Dermis blood vessel endothelial cell (primary cell): ENCODE data around the gene HP. TPM values are rescaled to one million over a fixed set of nuclear protein-coding genes. Genes with fewer than 3 reads are reported as not detected.
"Not testable (repeated sequence)": the region's sequence is repeated elsewhere in the genome, so short reads cannot be mapped to it uniquely, and the experiment has no call there.

Experiments used
- DNase-seq: peaks from one replicate; pipeline ENCODE4 v3.0.0; 2010
- total RNA-seq: library from RNA; depleted of rRNA; stranded (reverse); fragments of >200 nt; gene quantifications from 2 replicates; pipeline ENCODE4 v1.2.3, GENCODE V29; 2014

Gene HP
- 0.05 TPM in 1 of 2 replicates, not detected in the other for total RNA-seq

DNA sequence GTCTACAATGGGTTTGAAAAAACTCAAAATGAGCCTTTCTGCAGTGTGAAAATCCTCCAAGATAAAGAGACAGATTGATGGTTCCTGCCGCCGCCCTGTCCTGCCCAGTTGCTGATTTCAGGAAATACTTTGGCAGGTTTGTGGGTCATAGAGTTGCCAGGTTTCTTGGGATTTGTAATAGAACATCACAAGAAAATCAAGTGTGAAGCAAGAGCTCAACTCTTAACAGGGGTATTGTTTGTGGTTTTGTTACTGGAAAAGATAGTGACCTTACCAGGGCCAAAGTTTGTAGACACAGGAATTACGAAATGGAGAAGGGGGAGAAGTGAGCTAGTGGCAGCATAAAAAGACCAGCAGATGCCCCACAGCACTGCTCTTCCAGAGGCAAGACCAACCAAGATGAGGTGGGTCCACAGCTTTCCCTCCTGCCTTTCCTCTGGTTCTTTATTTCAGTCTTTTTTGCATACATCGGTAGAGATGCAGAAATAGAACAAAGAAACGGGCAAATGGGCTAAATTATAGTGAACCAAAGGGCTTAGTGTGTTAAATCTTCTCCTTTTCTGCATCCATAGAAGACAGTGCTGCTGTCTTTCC, at the start of gene HP:
HP (plus strand) TSS at position 252 of the 594 bp plus-strand sequence; CDS start at position 400, 148 bp downstream.
- not testable (repeated sequence) for DNase-seq

DNA sequence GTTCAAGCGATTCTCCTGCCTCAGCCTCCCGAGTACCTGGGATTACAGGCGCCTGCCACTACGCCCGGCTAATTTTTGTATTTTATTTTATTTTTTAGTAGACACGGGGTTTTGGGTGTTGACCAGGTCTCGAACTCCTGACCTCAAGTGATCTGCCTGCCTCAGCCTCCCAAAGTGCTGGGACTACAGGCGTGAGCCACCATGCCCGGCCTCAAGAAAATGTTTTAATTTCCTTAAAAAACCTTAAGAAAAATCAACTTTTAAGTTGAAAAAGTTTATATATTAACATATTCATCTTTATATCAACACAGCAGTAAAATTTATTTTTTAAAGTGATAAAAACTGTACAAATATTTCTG, 46.3 kb upstream of the HP start:
- not testable (repeated sequence) for DNase-seq

- peak; percentile 99 for DNase-seq
Measured at GRCh38 chr16:72008424-72009216, 45.7 kb upstream of the HP start, which contains the start of gene DHODH. DHODH (plus strand) TSS chr16:72008744; CDS start chr16:72008765, 21 bp downstream.

GRCh38 chr16:72009779-72010178, 44.5 kb upstream of the HP start:
- DNase-seq = no peak

GRCh38 chr16:72012607-72013006, 41.7 kb upstream of the HP start:
- DNase-seq = no peak

- no peak for DNase-seq
Measured at GRCh38 chr16:72013389-72013788, 40.9 kb upstream of the HP start.

DNA sequence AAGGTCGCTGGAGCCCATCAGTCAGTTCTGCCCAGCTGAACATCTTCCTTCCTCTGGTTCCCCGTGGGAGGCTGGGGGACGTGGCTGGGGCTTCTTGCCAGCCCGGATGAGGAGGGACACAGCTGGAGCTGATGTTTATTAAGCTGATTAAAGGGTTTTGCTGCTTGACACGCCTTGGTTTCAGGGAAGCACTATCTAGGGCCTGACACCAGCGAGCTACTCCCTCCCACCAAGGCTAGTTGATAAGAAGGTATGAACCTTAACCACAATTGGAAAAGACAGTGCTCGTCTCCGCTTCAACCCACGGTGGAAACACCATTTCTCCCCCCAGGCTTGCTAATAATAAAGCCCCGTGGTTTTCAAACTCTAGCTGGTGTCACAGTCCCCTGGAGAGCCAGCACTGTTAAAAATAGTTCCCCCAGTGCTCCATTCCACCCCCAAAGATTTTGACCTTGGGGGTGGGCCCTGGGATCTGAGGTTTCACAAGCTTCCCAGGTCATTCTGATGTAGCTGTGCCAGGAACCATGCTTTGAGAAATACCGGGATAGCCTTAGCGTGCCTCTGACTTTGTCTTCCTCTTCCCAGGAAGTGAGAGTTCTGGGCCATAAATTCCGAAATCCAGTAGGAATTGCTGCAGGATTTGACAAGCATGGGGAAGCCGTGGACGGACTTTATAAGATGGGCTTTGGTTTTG, 40.3 kb upstream of the HP start:
- no peak for DNase-seq

GRCh38 chr16:72014675-72015074, 39.6 kb upstream of the HP start:
- no peak for DNase-seq

DNA sequence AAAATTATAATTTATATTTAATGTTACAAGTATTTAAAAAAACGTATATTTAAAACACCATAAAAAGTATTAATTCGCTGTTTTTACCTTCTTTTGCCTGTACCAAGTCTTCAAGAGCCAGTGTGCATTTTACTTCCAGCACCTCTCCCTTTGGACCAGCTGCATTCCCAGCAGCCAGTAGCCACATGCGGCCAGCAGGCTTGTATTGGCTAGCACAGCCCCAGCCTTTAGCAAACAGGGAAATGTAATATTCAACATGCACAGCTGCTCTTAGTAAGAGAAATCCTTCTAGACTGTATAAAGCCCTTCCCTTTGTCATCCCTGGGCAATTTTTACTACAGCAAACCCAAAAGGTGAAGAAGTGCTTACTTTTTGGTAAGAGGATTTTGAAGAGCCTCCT, 39.2 kb upstream of the HP start:
- DNase-seq = no peak

- no peak for DNase-seq
Measured at GRCh38 chr16:72018470-72018869, 35.8 kb upstream of the HP start.

GRCh38 chr16:72021043-72021442, 33.3 kb upstream of the HP start:
- peak; percentile 17 for DNase-seq

- no peak for DNase-seq
Measured at GRCh38 chr16:72022127-72022526, 32.2 kb upstream of the HP start.

GRCh38 chr16:72023962-72024361, 30.3 kb upstream of the HP start:
- no peak for DNase-seq

GRCh38 chr16:72024862-72025382, 29.4 kb upstream of the HP start:
- no peak for DNase-seq

DNA sequence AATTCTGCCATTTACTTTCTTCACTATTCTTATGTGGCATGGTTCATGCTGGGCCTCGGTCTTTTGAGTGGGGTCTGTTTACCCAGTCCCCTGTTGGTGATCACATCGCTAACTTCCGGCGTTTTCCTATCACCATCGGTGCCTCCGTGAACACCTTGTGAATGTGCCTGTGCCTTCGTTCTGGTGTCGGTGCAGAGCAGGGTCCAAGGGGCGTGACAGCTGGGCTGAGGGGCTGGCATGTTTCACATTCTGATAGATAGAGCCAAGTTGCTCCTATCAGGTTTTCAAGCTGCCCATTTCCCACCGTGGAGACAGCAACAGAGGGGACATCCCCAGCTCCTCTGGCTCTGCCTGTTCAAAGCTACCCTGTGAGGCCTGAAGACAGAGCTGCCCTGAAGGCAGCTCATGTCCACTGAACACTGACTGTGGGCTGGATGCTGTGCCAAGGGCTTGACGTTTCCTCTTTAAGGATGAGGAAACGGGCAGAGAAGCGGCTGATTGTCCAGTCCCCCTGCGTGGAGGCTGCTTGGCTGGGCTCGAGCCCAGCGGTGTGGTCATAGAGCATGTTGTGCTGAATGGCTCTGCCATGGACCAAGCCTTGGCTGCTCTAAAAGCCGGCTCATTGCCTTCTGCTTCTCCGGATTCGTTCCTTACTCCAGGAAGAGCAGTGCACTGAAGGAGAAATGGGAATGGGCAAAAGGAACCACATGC, 28.7 kb upstream of the HP start:
- DNase-seq = no peak

DNA sequence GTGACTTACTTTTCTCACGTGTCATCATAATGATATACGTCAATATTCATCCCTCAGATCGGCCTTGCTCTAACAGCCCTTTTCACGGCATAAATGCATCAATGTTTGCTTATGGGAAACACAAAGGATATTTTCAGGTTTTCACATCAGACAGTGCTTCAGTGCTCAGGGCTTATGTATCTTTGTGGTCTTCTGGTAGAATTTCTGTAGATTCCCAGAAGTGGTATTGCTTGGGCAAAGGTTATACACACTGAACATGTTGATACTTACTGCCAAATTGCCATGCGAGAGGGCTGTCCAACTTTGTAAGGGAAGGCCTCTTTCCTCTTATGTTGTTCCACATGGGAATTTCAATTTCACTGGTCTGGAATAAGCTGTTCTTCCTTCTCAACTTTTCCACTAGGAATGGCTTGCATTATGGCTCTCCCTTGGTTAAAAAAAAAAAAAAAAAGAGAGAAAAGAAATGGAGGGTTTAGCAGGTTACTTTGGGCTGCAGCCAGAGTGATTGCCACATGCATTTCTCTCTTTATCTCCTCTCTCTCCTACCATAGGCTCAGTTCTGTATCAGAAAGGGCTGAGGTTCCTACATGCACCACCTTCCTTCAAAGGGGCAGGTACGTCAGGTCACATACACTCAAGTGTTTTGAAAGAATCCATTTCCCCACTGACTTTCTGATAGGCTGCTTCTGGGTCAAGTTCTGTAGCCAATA, 26.5 kb upstream of the HP start:
- no peak for DNase-seq

GRCh38 chr16:72029567-72030271, 24.6 kb upstream of the HP start:
- DNase-seq = no peak

DNA sequence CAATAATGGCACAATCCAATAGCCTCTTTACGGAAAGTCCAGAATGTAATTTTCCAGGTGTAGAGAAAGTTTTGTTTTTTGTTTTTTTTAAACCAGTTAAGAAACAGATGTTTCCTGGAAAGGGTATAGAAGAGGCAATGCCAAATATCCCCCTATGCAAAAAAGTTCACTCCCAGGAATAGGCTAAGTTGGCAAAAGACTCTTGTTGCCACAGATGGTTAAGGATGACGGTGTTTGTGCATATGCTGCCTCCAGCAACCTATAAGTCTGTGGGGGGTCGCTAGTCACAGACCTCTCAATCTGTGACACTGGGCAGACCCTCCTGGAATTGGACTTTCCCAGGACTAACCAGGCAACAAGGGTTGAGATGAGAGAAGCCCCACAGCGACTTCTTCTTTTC, 20.9 kb upstream of the HP start:
- peak; percentile 54 for DNase-seq

- no peak for DNase-seq
Measured at GRCh38 chr16:72036098-72036497, 18.2 kb upstream of the HP start.

- peak; percentile 50 for DNase-seq
Measured at GRCh38 chr16:72042157-72042660, 12.1 kb upstream of the HP start.

DNA sequence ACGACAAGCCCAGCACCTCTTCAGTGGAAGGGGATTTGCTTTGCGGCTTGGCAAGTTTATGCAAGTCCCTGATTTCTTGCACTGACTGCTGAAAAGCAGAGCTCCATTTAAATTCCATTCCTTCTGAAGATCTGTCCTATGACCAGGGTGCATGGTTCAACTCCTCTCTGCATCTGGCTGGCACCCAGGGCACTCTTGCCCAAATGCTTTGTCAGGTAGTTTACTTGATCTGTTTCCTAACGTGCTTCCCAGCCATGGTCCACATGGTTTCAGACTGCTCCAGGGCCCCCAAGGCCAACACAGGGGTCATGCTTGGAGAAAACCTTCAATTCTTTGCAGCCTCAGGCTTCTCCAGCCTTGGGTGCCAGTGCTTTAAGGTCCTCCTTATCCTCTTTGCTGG, 11.2 kb upstream of the HP start:
- DNase-seq = no peak
